ENCODE data around the gene DDX56.

Gene DDX56

DNA sequence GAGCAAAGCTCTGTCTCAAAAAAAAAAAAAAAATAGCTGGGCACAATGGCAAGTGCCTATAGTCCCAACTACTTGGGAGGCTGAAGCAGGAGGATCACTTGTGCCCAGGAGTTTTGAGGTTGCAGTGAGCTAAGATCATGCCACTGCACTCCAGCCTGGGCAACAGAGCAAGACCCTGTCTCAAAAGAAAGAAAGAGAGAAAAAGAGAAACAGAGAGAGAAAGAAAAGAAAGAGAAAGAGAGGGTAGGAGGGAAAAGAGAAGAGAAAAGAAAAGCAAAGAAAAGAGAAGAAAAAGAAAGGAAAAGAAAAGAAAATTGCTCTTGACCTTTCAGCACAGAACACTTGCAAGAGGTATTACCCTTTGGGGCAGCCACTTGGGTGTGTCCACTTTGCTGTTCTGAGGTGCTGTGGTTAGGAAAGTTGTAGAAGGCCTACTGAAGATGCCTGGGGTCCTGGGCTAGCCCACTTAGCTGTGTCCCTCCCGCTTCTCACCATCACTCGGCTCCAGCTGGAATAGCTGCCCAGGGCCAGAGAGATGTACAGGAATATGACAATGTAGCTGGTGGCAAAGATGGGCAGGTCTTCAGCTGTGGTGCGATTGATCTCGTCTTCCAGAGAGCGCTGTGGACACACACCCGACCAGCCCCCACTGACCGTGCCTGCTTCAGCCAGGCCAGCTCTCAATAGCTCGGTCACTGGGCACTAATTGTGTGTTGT lies 38.2 kb downstream of the DDX56 start:
- no peak for DNase-seq (ENCODE audit: low read depth)

DNA sequence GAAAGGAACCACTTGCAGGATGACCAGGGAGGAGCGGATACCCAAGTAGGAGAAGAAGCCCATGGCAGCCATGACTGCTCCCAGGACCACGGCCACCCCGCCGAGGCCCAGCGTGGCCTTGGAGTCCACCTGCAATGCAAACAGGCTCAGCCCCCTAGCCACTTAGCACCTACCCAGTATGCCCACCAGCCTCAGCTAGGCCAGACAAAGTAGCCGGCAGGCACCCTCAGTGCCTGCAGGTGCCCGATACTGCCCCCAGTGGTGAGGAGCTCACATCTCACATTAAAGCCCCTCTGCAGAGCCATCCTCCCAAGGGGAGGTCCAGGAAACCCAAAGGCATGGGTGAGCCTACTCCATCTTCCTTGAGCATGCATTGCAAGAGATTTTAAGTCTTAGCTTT lies 39.2 kb downstream of the DDX56 start:
- peak; percentile 12 for DNase-seq (ENCODE audit: low read depth)

DNA sequence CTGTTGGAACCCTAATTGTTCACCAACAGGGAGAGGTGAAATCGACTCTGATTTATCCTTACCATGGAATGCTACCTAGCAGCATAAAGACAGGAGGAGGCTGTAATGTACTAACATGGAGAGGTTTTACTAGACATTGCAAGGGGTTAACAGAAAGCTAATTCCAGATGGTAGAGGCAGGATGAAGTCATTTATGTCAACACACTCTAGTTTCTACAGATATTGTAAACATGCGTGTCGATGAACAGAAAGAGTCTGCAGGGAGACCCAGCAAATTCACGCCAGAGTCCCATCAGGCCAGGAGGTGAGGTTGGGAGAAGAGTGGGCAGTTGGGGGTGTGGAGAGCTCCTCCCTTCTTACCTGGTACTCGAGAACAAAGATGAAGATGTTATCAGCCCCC lies 39.6 kb downstream of the DDX56 start:
- no peak for DNase-seq (ENCODE audit: low read depth)

- DNase-seq (ENCODE audit: low read depth), result no peak
Observed at GRCh38 chr7:44533301-44534055, 40.2 kb downstream of the DDX56 start.

GRCh38 chr7:44531421-44532380 lies 42.0 kb downstream of the DDX56 start:
- DNase-seq (ENCODE audit: low read depth), result no peak

GRCh38 chr7:44530990-44531389 lies 42.7 kb downstream of the DDX56 start:
- DNase-seq (ENCODE audit: low read depth), result no peak

DNA sequence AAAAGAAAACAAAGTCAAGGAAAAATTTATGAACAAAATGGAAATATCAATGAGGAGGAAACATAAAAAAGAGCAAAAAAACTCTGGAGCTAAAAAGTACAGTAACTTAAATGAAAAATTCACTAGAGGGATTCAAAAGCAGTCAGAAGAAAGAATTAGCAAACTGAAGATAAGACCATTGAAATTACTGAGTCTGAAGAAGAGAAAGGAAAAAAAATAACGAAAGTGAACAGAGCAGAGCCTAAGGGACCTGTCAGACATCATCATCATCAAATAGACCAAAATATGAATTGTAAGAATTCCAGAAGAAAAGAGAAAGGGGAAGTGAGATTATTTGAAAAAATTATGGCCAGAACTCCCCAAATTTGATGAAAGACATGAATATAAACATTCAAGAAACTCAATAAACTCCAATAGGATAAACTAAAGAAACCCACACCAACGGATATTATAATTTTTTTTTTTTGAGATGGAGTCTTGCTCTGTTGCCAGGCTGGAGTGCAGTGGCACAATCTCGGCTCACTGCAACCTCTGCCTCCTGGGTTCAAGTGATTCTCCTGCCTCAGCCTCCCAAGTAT lies 48.8 kb downstream of the DDX56 start:
- no peak for DNase-seq (ENCODE audit: low read depth)

DNA sequence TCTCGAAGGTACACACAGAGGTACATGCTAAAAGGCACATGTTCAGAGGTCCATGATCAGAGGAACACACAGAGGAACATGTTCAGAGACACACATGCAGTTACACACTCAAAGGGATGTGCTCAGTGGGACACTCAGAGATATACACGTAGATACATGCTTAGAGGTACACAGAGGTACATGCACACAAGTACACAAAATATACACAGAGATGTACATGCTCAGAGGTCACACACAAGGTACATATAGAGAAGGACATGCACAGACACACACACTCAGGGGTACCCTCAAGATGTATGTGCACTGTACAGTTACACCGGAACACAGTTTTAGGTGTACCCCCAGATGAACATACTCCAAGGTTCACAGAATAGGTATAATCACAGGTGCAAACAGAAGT lies 51.4 kb downstream of the DDX56 start:
- no peak for DNase-seq (ENCODE audit: low read depth)

DNA sequence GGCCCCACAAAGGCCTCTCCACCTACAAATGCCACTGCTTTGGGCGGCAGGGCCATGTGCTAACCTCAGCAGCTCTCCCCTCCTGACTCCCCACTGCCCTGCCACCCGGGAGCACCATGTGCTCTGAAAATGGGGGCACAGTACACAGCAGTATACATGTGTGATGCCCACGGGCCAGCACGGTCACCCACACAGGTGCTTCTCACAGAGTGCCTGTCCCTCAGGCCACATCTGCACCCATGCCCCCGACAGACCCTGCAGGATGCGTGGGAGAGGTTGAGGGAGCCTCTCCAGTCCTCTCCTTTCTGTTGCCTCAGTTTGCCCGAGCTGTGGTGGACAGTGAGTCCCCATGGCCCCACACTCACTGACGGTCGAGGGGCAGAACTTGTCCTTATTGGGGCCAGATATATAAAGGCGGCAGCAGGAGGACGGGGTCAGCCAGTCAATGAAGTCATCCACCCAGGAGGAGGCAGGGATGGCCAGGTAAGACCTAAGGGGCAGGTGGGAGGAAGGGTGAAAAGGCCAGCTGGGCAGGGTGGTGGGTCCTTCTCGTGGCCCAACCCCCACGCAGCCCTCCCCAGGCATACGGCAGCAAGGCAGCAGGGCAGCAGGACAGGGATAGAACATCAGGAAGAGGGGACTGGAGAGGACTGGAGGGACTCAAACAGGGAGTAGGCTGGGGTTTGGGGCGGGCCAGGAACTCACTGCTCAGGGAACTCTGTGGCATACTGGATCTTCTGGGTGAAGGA lies 52.2 kb downstream of the DDX56 start:
- DNase-seq (ENCODE audit: low read depth), result no peak

GRCh38 chr7:44520574-44520973 lies 53.1 kb downstream of the DDX56 start:
- no peak for DNase-seq (ENCODE audit: low read depth)

DNA sequence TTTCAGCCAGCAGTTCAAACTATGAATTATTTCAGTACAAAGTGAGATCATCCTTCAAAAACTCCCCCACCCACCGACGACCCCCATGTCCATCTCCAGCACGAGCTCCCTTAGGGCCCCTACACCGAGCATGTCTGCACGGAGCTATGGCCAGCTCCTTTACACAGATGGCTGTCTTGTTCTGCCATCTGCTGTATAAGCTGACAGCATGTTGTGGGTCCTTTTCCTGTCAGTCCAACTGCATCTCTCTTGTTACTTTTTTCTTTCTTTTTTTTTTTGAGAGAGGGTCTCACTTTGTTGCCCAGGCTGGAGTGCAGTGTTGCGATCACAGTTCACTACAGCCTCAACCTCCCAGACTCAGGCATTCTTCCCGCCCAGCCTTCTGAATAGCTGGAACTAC lies 54.2 kb downstream of the DDX56 start:
- DNase-seq (ENCODE audit: low read depth), result no peak

GRCh38 chr7:44518761-44519160 lies 54.9 kb downstream of the DDX56 start:
- no peak for DNase-seq (ENCODE audit: low read depth)

- no peak for DNase-seq (ENCODE audit: low read depth)
Observed at GRCh38 chr7:44517175-44517574, 56.5 kb downstream of the DDX56 start.
